HEK293T (cell line): ENCODE results near the gene ELP5.

Source experiments
- CTCF ChIA-PET: fragments of 350-600 bp; formaldehyde crosslinking; extraction: SDS; loops from one replicate; lab custom pipeline; 2021; ENCODE audit warnings: antibody characterized with exemption, inconsistent platforms; lab: Yijun Ruan, JAX
- POLR2A ChIA-PET: fragments of 350-600 bp; formaldehyde crosslinking; extraction: SDS; loops from one replicate; lab custom pipeline; 2020; ENCODE audit warnings: antibody characterized with exemption, inconsistent platforms; lab: Yijun Ruan, JAX
- DNase-seq: peaks from one replicate; pipeline ENCODE4 v3.0.0; 2012; ENCODE audit warnings: mixed read lengths; ENCODE audit errors: extremely low spot score
- ARNT ChIP-seq: fragments of 450-650 bp; IDR thresholded peaks from 2 replicates; pipeline ENCODE4 v1.6.1; 2017; ENCODE audit warnings: mild to moderate bottlenecking
- BHLHE40 ChIP-seq: fragments of 450-650 bp; IDR thresholded peaks from 2 replicates; pipeline ENCODE4 v1.6.1; 2016; ENCODE audit warnings: mild to moderate bottlenecking, moderate library complexity, borderline replicate concordance
- CTBP1 ChIP-seq: fragments of 450-650 bp; IDR thresholded peaks from 2 replicates; pipeline ENCODE4 v1.6.1; 2016; ENCODE audit warnings: borderline replicate concordance
- ELF4 ChIP-seq: fragments of 450-650 bp; IDR thresholded peaks from 2 replicates; pipeline ENCODE4 v1.6.1; 2017; ENCODE audit warnings: antibody characterized with exemption
- FOXA1 ChIP-seq: fragments of 450-650 bp; IDR thresholded peaks from 2 replicates; pipeline ENCODE4 v1.6.1; 2016; ENCODE audit warnings: mild to moderate bottlenecking
- FOXK2 ChIP-seq: fragments of 450-650 bp; IDR thresholded peaks from 2 replicates; pipeline ENCODE4 v1.6.1; 2016; ENCODE audit warnings: mild to moderate bottlenecking
- FOXM1 ChIP-seq: fragments of 450-650 bp; IDR thresholded peaks from 2 replicates; pipeline ENCODE4 v1.6.1; 2017; ENCODE audit warnings: mild to moderate bottlenecking, borderline replicate concordance
- HDGF ChIP-seq: fragments of 450-650 bp; IDR thresholded peaks from 2 replicates; pipeline ENCODE4 v1.6.1; 2017; ENCODE audit warnings: antibody characterized with exemption, borderline replicate concordance
- L3MBTL2 ChIP-seq: fragments of 450-650 bp; conservative IDR thresholded peaks from 2 replicates; pipeline ENCODE4 v1.6.1; 2016; ENCODE audit warnings: mild to moderate bottlenecking
- LEF1 ChIP-seq: fragments of 450-650 bp; IDR thresholded peaks from 2 replicates; pipeline ENCODE4 v1.6.1; 2017; ENCODE audit warnings: mild to moderate bottlenecking, borderline replicate concordance
- NFRKB ChIP-seq: fragments of 450-650 bp; IDR thresholded peaks from 2 replicates; pipeline ENCODE4 v1.6.1; 2016; ENCODE audit warnings: mild to moderate bottlenecking, moderate library complexity
- PKNOX1 ChIP-seq: fragments of 450-650 bp; IDR thresholded peaks from 2 replicates; pipeline ENCODE4 v1.6.1; 2016
- SP1 ChIP-seq: fragments of 450-650 bp; IDR thresholded peaks from 2 replicates; pipeline ENCODE4 v1.6.1; 2017
- SUZ12 ChIP-seq: fragments of 450-650 bp; IDR thresholded peaks from 2 replicates; pipeline ENCODE4 v1.6.1; 2016; ENCODE audit warnings: mild to moderate bottlenecking
- TARDBP ChIP-seq: fragments of 450-650 bp; IDR thresholded peaks from 2 replicates; pipeline ENCODE4 v1.6.1; 2016
- ZNF384 ChIP-seq: fragments of 450-650 bp; IDR thresholded peaks from 2 replicates; pipeline ENCODE4 v1.6.1; 2016

ELP5 gene

GRCh38 chr17:7239091-7240027 is 12.7 kb upstream of the ELP5 start, which contains the start of gene PHF23:
Gene PHF23 (minus strand): TSS chr17:7239457. CDS start chr17:7239279, 178 bp downstream.
- POLR2A ChIA-PET: interaction anchor here (0.7 to 9.7 kb wide), 5 partner anchors 11 to 90 kb away, joined by 4 to 166 read pairs (median 13); partner anchors contain the start of genes ACADVL, CTDNEP1, DLG4 and ELP5
- CTCF ChIA-PET: no interaction called here

GRCh38 chr17:7240375-7240774 is 11.6 kb upstream of the ELP5 start:
- POLR2A ChIA-PET: interaction anchor here (6.3 to 9.7 kb wide), 2 partner anchors 10 to 19 kb away, joined by 52 to 166 read pairs; partner anchors contain the start of genes ACADVL, CTDNEP1, DLG4 and ELP5
- TF ChIP-seq SUZ12: no peak
- no peak for TF ChIP-seq PKNOX1
- no peak for TF ChIP-seq HDGF
- no peak for TF ChIP-seq FOXM1
- TF ChIP-seq LEF1: no peak
- TF ChIP-seq NFRKB: no peak
- no peak for TF ChIP-seq TARDBP
- TF ChIP-seq ELF4: no peak
- no peak for TF ChIP-seq ARNT
- no peak for TF ChIP-seq L3MBTL2
- TF ChIP-seq CTBP1: no peak
- no peak for TF ChIP-seq BHLHE40
- no peak for TF ChIP-seq SP1
- TF ChIP-seq FOXK2: no peak
- no peak for TF ChIP-seq ZNF384
- DNase-seq: no peak
- CTCF ChIA-PET: interaction anchor here (1.4 kb wide), 1 partner anchor 11 kb away, joined by 3 read pairs; the partner anchor contains the start of gene CTDNEP1

More at GRCh38 chr17:7239091-7240027, 12.7 kb upstream of the ELP5 start, which contains the start of gene PHF23:
- peak; percentile 96 for DNase-seq
- TF ChIP-seq NFRKB: no peak
- no peak for TF ChIP-seq FOXK2
- TF ChIP-seq LEF1: no peak
- TF ChIP-seq L3MBTL2: no peak
- TF ChIP-seq PKNOX1: peak; percentile 72
- TF ChIP-seq TARDBP: no peak
- TF ChIP-seq FOXM1: no peak
- TF ChIP-seq SUZ12: no peak
- peak; percentile 94 for TF ChIP-seq ELF4

- ChIA-PET CTCF (interaction anchor here (1.4 kb wide), 1 partner anchor 10 kb away, joined by 3 read pairs; the partner anchor contains the start of gene CTDNEP1), POLR2A (interaction anchor here (0.7 to 9.7 kb wide), 9 partner anchors 9 to 89 kb away, joined by 3 to 166 read pairs (median 5); partner anchors contain the start of genes ACADVL, CTDNEP1, DLG4 and ELP5)
- TF ChIP-seq SUZ12: no peak
- no peak for TF ChIP-seq FOXM1
- TF ChIP-seq ZNF384: no peak
- TF ChIP-seq FOXA1: no peak
- no peak for TF ChIP-seq BHLHE40
- TF ChIP-seq FOXK2: no peak
- TF ChIP-seq ARNT: no peak
- no peak for TF ChIP-seq SP1
- no peak for TF ChIP-seq CTBP1
- TF ChIP-seq LEF1: no peak
- no peak for TF ChIP-seq HDGF
- no peak for TF ChIP-seq NFRKB
- TF ChIP-seq TARDBP: no peak
- no peak for TF ChIP-seq PKNOX1
- TF ChIP-seq ELF4: no peak
- no peak for TF ChIP-seq L3MBTL2
- no peak for DNase-seq
Measured at GRCh38 chr17:7241090-7241733, 10.8 kb upstream of the ELP5 start.

GRCh38 chr17:7241783-7242716 is 10.0 kb upstream of the ELP5 start, which contains the start of gene GABARAP:
Gene GABARAP (minus strand): TSS chr17:7242449. CDS start chr17:7242330, 119 bp downstream.
- peak; percentile 57 for TF ChIP-seq L3MBTL2
- no peak for TF ChIP-seq LEF1
- TF ChIP-seq FOXM1: peak; percentile 85; the same call in 1 of the 2 replicates
- CTCF ChIA-PET: interaction anchor here (0.9 to 1.4 kb wide), 2 partner anchors 9 to 21 kb away, joined by 3 to 4 read pairs; partner anchors contain the start of gene CTDNEP1
- DNase-seq: peak; percentile 66
- POLR2A ChIA-PET: interaction anchor here (0.7 to 9.7 kb wide), 12 partner anchors 8 to 88 kb away, joined by 3 to 166 read pairs (median 5); partner anchors contain the start of genes ACADVL, CTDNEP1, DLG4 and DVL2
